Liver (tissue), 9 donors: ENCODE results near the gene SERPINB13. TPM values are rescaled to one million over a fixed set of nuclear protein-coding genes. Genes with fewer than 3 reads are reported as not detected.

Experiments
- DNase-seq: peaks from one replicate; pipeline ENCODE4 v3.0.0-alpha.2; 2017; ENCODE audit warnings: low spot score
- H3K27ac ChIP-seq, 2 donors: one replicate each; pipeline ENCODE4 v1.7.0; 2013; ENCODE audit warnings: inconsistent platforms in 2 of 2, low read length in 2 of 2, control low read depth in 1 of 2, low read depth in 1 of 2, mild to moderate bottlenecking in 1 of 2
- H3K27me3 ChIP-seq, 4 donors: one replicate each; pipeline versions ENCODE4 v1.6.1 to v1.7.0; 2013; ENCODE audit warnings: low read length in 3 of 4, inconsistent platforms in 1 of 4, mild to moderate bottlenecking in 1 of 4, moderate library complexity in 1 of 4; ENCODE audit not compliant: control insufficient read depth in 4 of 4, insufficient read depth in 4 of 4
- H3K36me3 ChIP-seq, 4 donors: one replicate each; pipeline versions ENCODE4 v1.6.1 to v1.7.0; 2013; ENCODE audit warnings: low read length in 3 of 4, mild to moderate bottlenecking in 3 of 4, low read depth in 1 of 4, moderate library complexity in 1 of 4; ENCODE audit not compliant: control insufficient read depth in 4 of 4, insufficient read depth in 3 of 4
- H3K4me1 ChIP-seq, 4 donors: one replicate each; pipeline versions ENCODE4 v1.6.1 to v1.7.0; 2013; ENCODE audit warnings: low read length in 3 of 4, mild to moderate bottlenecking in 3 of 4, moderate library complexity in 1 of 4; ENCODE audit not compliant: control insufficient read depth in 4 of 4, insufficient read depth in 4 of 4
- H3K4me3 ChIP-seq, 3 donors: one replicate each; pipeline versions ENCODE4 v1.6.1 to v1.7.0; 2013; ENCODE audit warnings: low read length in 3 of 3, control low read depth in 1 of 3, low read depth in 1 of 3, mild to moderate bottlenecking in 1 of 3
- H3K9ac ChIP-seq, 2 donors: one replicate each; pipeline ENCODE4 v1.7.0; 2013; ENCODE audit warnings: low read length in 2 of 2, mild to moderate bottlenecking in 2 of 2, moderate library complexity in 2 of 2, control low read depth in 1 of 2, low read depth in 1 of 2
- H3K9me3 ChIP-seq, 4 donors: one replicate each; pipeline versions ENCODE4 v1.6.1 to v1.7.0; 2013; ENCODE audit warnings: low read length in 3 of 4; ENCODE audit not compliant: control insufficient read depth in 4 of 4
- CTCF ChIP-seq: fragments of 150-350 bp; IDR thresholded peaks from 2 replicates; pipeline ENCODE4 v1.5.1; 2017; ENCODE audit warnings: improper control_type of control experiment, low read depth, low read length; ENCODE audit not compliant: missing input control
- EGR1 ChIP-seq, 2 donors: IDR thresholded peaks; 2 replicates each; pipeline ENCODE4 v1.6.1; 2016 to 2018; ENCODE audit warnings: antibody characterized with exemption in 2 of 2, low read depth in 2 of 2
- FOXA1 ChIP-seq: IDR thresholded peaks from 2 replicates; pipeline ENCODE4 v1.6.1; 2016; ENCODE audit warnings: antibody characterized with exemption
- FOXA2 ChIP-seq: IDR thresholded peaks from 2 replicates; pipeline ENCODE4 v1.6.1; 2016; ENCODE audit warnings: antibody characterized with exemption
- GABPA ChIP-seq, 2 donors: IDR thresholded peaks in 1 of 2; conservative IDR thresholded peaks in 1 of 2; 2 replicates each; pipeline ENCODE4 v1.6.1; 2016; ENCODE audit warnings: antibody characterized with exemption in 2 of 2, mild to moderate bottlenecking in 1 of 2, moderate library complexity in 1 of 2
- HNF4A ChIP-seq, 2 donors: conservative IDR thresholded peaks; 2 replicates each; pipeline ENCODE4 v1.6.1; 2016; ENCODE audit warnings: antibody characterized with exemption in 2 of 2, mild to moderate bottlenecking in 2 of 2
- HNF4G ChIP-seq: IDR thresholded peaks from 2 replicates; pipeline ENCODE4 v1.6.1; 2016; ENCODE audit warnings: antibody characterized with exemption
- JUND ChIP-seq, 2 donors: IDR thresholded peaks; 2 replicates each; pipeline ENCODE4 v1.6.1; 2016; ENCODE audit warnings: antibody characterized with exemption in 2 of 2
- MAX ChIP-seq: IDR thresholded peaks from 2 replicates; pipeline ENCODE4 v1.6.1; 2016; ENCODE audit warnings: antibody characterized with exemption
- NR2F2 ChIP-seq: IDR thresholded peaks from 2 replicates; pipeline ENCODE4 v1.6.1; 2016; ENCODE audit warnings: antibody characterized with exemption
- RAD21 ChIP-seq, 2 donors: IDR thresholded peaks; 2 replicates each; pipeline ENCODE4 v1.6.1; 2016; ENCODE audit warnings: antibody characterized with exemption in 2 of 2, mild to moderate bottlenecking in 2 of 2
- REST ChIP-seq: IDR thresholded peaks from 2 replicates; pipeline ENCODE4 v1.6.1; 2016; ENCODE audit warnings: antibody characterized with exemption, mild to moderate bottlenecking
- RXRA ChIP-seq, 2 donors: IDR thresholded peaks; 2 replicates each; pipeline ENCODE4 v1.6.1; 2017 to 2018; ENCODE audit warnings: antibody characterized with exemption in 2 of 2, mild to moderate bottlenecking in 1 of 2
- SP1 ChIP-seq: IDR thresholded peaks from 2 replicates; pipeline ENCODE4 v1.6.1; 2018; ENCODE audit warnings: antibody characterized with exemption, mild to moderate bottlenecking
- TAF1 ChIP-seq: conservative IDR thresholded peaks from 2 replicates; pipeline ENCODE4 v1.6.1; 2016; ENCODE audit warnings: antibody characterized with exemption, mild to moderate bottlenecking
- YY1 ChIP-seq: IDR thresholded peaks from 2 replicates; pipeline ENCODE4 v1.6.1; 2016; ENCODE audit warnings: antibody characterized with exemption, mild to moderate bottlenecking
- WGBS: extraction: QIAGEN DNeasy Blood & Tissue Kit; methylation state at CpG from one replicate; pipeline ENCODE4 v1.1.7; 2013; 5-methylcytosine and 5-hydroxymethylcytosine counted together
- polyA plus RNA-seq, 2 donors: library from polyadenylated mRNA; stranded (reverse) in 1 of 2; unstranded in 1 of 2; fragments of 200-250 nt in 1 of 2; fragments of >200 nt in 1 of 2; fragmentation: Nextera tagmentation in 1 of 2; extraction: Ambion mirVana in 1 of 2; gene quantifications; one replicate each; pipeline versions ENCODE4 v1.2.1 to v1.2.3, GENCODE V29; 2013 to 2015
- total RNA-seq, 2 donors: library from RNA; depleted of rRNA; stranded (reverse); fragments of >200 nt; gene quantifications; one replicate each; pipeline ENCODE4 v1.2.3, GENCODE V29; 2014
- TF ChIP-seq, protein P1 (sequence below): IDR thresholded peaks from 2 replicates; pipeline ENCODE4 v1.6.1; 2016; ENCODE audit warnings: antibody characterized with exemption
- donor health status: healthy.
- donor health status: healthy.
- donor health status: healthy.
- donor health status: healthy.
- donor health status: healthy.

Gene SERPINB13
- total and polyA plus RNA-seq, 4 donors, result not detected

DNA sequence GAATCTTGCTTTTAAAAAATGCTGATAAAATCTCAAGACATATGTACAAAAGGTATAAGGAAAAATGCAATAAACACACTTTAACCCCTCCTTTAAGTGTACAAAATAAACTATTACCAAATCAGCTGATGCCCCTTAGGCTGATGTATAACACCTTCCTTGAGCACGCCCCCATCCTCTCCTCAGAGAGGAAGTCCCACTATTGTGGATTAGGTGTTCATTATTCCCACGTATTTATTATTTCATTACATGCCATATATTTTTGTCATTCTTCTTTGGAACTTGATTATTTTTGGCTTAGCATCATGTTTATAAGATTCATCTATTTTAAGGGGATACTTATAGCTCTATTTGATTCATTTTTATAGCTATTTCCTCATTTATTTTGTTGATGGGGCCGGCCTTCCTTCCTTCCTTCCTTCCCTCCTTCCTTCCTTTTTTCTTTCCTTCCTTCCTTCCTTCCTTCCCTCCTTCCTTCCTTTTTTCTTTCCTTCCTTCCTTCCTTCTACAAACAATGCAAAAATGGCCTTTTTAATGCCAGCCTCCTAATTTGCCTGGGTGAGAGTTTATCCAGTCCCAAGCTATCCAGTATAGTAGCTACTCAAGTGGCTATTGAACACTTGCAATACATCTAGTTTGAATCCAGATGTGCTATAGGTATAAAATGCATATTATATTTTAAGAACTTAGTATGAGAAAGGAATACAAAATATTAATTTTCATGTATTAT, 4.0 kb downstream of the SERPINB13 start:
- TF ChIP-seq RXRA (IDR thresholded peaks at IDR 0.05), result no peak
- no peaks in the 10 kb centered on the region for H3K27me3 ChIP-seq
- H3K9ac ChIP-seq, result no peak overlapping the region
- H3K4me1 ChIP-seq, result no peaks in the 10 kb centered on the region
- no peak for DNase-seq
- H3K27ac ChIP-seq, result no peak overlapping the region
- WGBS, result 80% methylated on average over 3 of the region's 3 CpGs
- no peaks in the 10 kb centered on the region for H3K36me3 ChIP-seq
- no peak overlapping the region for H3K4me3 ChIP-seq
- H3K9me3 ChIP-seq, result no peaks in the 10 kb centered on the region

GRCh38 chr18:63591725-63592124, 4.6 kb downstream of the SERPINB13 start:
- H3K36me3 ChIP-seq, result no peaks in the 10 kb centered on the region
- H3K9me3 ChIP-seq, result no peaks in the 10 kb centered on the region
- no peaks in the 10 kb centered on the region for H3K27me3 ChIP-seq
- DNase-seq, result no peak
- H3K4me3 ChIP-seq, result no peak overlapping the region
- no peak overlapping the region for H3K27ac ChIP-seq
- H3K4me1 ChIP-seq, result no peaks in the 10 kb centered on the region
- no peak for TF ChIP-seq MAX
- TF ChIP-seq FOXA1, result no peak
- TF ChIP-seq FOXA2, result no peak
- no peak for TF ChIP-seq EGR1 (IDR thresholded peaks at IDR 0.05; ENCODE audit: low read depth in 2 of 2)
- TF ChIP-seq, protein P1, sequence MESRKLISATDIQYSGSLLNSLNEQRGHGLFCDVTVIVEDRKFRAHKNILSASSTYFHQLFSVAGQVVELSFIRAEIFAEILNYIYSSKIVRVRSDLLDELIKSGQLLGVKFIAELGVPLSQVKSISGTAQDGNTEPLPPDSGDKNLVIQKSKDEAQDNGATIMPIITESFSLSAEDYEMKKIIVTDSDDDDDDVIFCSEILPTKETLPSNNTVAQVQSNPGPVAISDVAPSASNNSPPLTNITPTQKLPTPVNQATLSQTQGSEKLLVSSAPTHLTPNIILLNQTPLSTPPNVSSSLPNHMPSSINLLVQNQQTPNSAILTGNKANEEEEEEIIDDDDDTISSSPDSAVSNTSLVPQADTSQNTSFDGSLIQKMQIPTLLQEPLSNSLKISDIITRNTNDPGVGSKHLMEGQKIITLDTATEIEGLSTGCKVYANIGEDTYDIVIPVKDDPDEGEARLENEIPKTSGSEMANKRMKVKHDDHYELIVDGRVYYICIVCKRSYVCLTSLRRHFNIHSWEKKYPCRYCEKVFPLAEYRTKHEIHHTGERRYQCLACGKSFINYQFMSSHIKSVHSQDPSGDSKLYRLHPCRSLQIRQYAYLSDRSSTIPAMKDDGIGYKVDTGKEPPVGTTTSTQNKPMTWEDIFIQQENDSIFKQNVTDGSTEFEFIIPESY, result no peak
- no peak for TF ChIP-seq CTCF
- no peak overlapping the region for H3K9ac ChIP-seq
- WGBS, result 78% methylated on average over 3 of the region's 3 CpGs

GRCh38 chr18:63592471-63592870, 5.3 kb downstream of the SERPINB13 start:
- no peak overlapping the region for H3K4me3 ChIP-seq
- no peaks in the 10 kb centered on the region for H3K27me3 ChIP-seq
- H3K9ac ChIP-seq, result no peak overlapping the region
- H3K36me3 ChIP-seq, result no peaks in the 10 kb centered on the region
- H3K27ac ChIP-seq, result no peak overlapping the region
- 42% methylated on average over 1 of the region's 1 CpG for WGBS
- DNase-seq, result no peak
- TF ChIP-seq EGR1 (IDR thresholded peaks at IDR 0.05; ENCODE audit: low read depth in 2 of 2) (no peak), REST (no peak), FOXA2 (no peak), MAX (no peak), JUND (IDR thresholded peaks at IDR 0.05) (no peak), SP1 (no peak), RXRA (IDR thresholded peaks at IDR 0.05) (no peak), FOXA1 (no peak), GABPA (IDR thresholded peaks at IDR 0.05 in 1 of 2, conservative IDR thresholded peaks at IDR 0.05 in 1 of 2) (no peak), RAD21 (IDR thresholded peaks at IDR 0.05) (no peak), HNF4G (no peak), CTCF (no peak), NR2F2 (no peak), TAF1 (no peak), HNF4A (conservative IDR thresholded peaks at IDR 0.05) (no peak), YY1 (no peak)
- no peaks in the 10 kb centered on the region for H3K4me1 ChIP-seq
- no peaks in the 10 kb centered on the region for H3K9me3 ChIP-seq
